SK-N-MC (cell line): ENCODE data around the gene COMMD1.
"Not testable (repeated sequence)": the region's sequence is repeated elsewhere in the genome, so short reads cannot be mapped to it uniquely, and the experiment has no call there.

Experiments used
- DNase-seq: peaks from one replicate; pipeline ENCODE4 v3.0.0-alpha.2; 2011; ENCODE audit warnings: low read depth, low spot score
- H3K27ac ChIP-seq: fragments of 200-600 bp; sonication (generic); 2 replicates; pipeline ENCODE4 v1.5.1; 2016; ENCODE audit warnings: mixed run types
- H3K36me3 ChIP-seq: fragments of 200-600 bp; sonication (generic); 2 replicates; pipeline ENCODE4 v1.6.1; 2017; ENCODE audit warnings: antibody characterized with exemption, low read length, mixed read lengths; ENCODE audit not compliant: insufficient read depth
- H3K4me3 ChIP-seq: fragments of 200-600 bp; sonication (generic); 2 replicates; pipeline ENCODE4 v1.5.1; 2016
- H3K9ac ChIP-seq: fragments of 200-600 bp; sonication (generic); 2 replicates; pipeline ENCODE4 v1.8.0; 2017; ENCODE audit warnings: mixed run types, mixed read lengths; ENCODE audit not compliant: insufficient read length
- H3K9me3 ChIP-seq: fragments of 200-600 bp; sonication (generic); 2 replicates; pipeline ENCODE4 v1.6.1; 2017; ENCODE audit warnings: low read depth, mild to moderate bottlenecking, antibody characterized with exemption, low read length, moderate library complexity, mixed read lengths
- EZH2 ChIP-seq: fragments of 200-600 bp; sonication (generic); IDR thresholded peaks from one replicate; pipeline ENCODE4 v1.6.1; 2017; ENCODE audit warnings: antibody characterized with exemption
- FOXP2 ChIP-seq: optimal IDR thresholded peaks from 2 replicates; pipeline ENCODE3; 2011; ENCODE audit warnings: mild to moderate bottlenecking, moderate library complexity; ENCODE audit not compliant: insufficient read depth; ENCODE audit errors: extremely low read length, control extremely low read depth
- POLR2AphosphoS5 ChIP-seq: IDR thresholded peaks from 2 replicates; pipeline ENCODE4 v1.6.1; 2012; ENCODE audit warnings: mild to moderate bottlenecking, low read depth, low read length, borderline replicate concordance

COMMD1 gene

GRCh38 chr2:61905372-61906185, at the start of gene COMMD1:
TSS of gene COMMD1 (plus strand) at chr2:61905674. CDS start at chr2:61905679, 5 bp downstream.
- Histone ChIP-seq H3K9ac (peak within 1 kb of the TSS; percentile 85), H3K9me3 (no peaks in the 10 kb centered on the region), H3K4me3 (peak within 1 kb of the TSS; percentile 89), H3K36me3 (no peaks in the 10 kb centered on the region), H3K27ac (no peak within 1 kb of the TSS)
- DNase-seq = no peak
- TF ChIP-seq EZH2 = no peak
- TF ChIP-seq POLR2AphosphoS5 = peak; percentile 84

GRCh38 chr2:61857224-61857623, 48.2 kb upstream of the COMMD1 start:
- Histone ChIP-seq H3K4me3 (no peak overlapping the region), H3K27ac (no peak overlapping the region), H3K9ac (no peak overlapping the region), H3K9me3 (no peaks in the 10 kb centered on the region), H3K36me3 (no peaks in the 10 kb centered on the region)
- no peak for DNase-seq
- TF ChIP-seq POLR2AphosphoS5 = no peak
- no peak for TF ChIP-seq FOXP2
- no peak for TF ChIP-seq EZH2

- Histone ChIP-seq H3K27ac (no peak overlapping the region), H3K9ac (no peak overlapping the region), H3K4me3 (no peak overlapping the region), H3K36me3 (peaks cover 26% of the 10 kb centered on the region), H3K9me3 (no peaks in the 10 kb centered on the region)
- TF ChIP-seq POLR2AphosphoS5 (no peak), FOXP2 (no peak), EZH2 (no peak)
- DNase-seq = no peak
Measured at GRCh38 chr2:61862085-61862484, 43.4 kb upstream of the COMMD1 start.

- not testable (repeated sequence) for DNase-seq, H3K4me3 ChIP-seq, H3K27ac ChIP-seq, H3K9ac ChIP-seq, H3K9me3 ChIP-seq
- H3K36me3 ChIP-seq = peaks cover 67% of the 10 kb centered on the region
Measured at GRCh38 chr2:61866482-61867089, 38.9 kb upstream of the COMMD1 start.

- Histone ChIP-seq H3K4me3 (no peak overlapping the region), H3K27ac (no peak overlapping the region), H3K36me3 (peaks cover 99% of the 10 kb centered on the region), H3K9ac (no peak overlapping the region), H3K9me3 (no peaks in the 10 kb centered on the region)
- DNase-seq = no peak
- TF ChIP-seq FOXP2 (no peak), POLR2AphosphoS5 (no peak), EZH2 (no peak)
Measured at GRCh38 chr2:61876400-61876799, 29.1 kb upstream of the COMMD1 start.

GRCh38 chr2:61877571-61878245, 27.8 kb upstream of the COMMD1 start:
- H3K9ac ChIP-seq = no peak overlapping the region
- H3K27ac ChIP-seq = no peak overlapping the region
- H3K4me3 ChIP-seq = no peak overlapping the region
- peaks cover 99% of the 10 kb centered on the region for H3K36me3 ChIP-seq
- no peak for DNase-seq
- TF ChIP-seq POLR2AphosphoS5 (no peak), EZH2 (no peak), FOXP2 (no peak)
- H3K9me3 ChIP-seq = no peaks in the 10 kb centered on the region

- Histone ChIP-seq H3K9ac (no peak overlapping the region), H3K27ac (no peak overlapping the region), H3K4me3 (no peak overlapping the region), H3K9me3 (no peaks in the 10 kb centered on the region), H3K36me3 (peaks cover 99% of the 10 kb centered on the region)
- TF ChIP-seq POLR2AphosphoS5 (no peak), EZH2 (no peak), FOXP2 (no peak)
- DNase-seq = no peak
Measured at GRCh38 chr2:61878761-61879160, 26.7 kb upstream of the COMMD1 start.

- H3K9ac ChIP-seq, H3K4me3 ChIP-seq, H3K27ac ChIP-seq, H3K9me3 ChIP-seq, DNase-seq: not testable (repeated sequence)
- H3K36me3 ChIP-seq = peaks cover 99% of the 10 kb centered on the region
Measured at GRCh38 chr2:61879351-61879750, 26.1 kb upstream of the COMMD1 start.
